Esophagus muscularis mucosa (tissue), 4 donors: ENCODE results near the gene ARF1.

Source experiments
- CTCF ChIP-seq, 3 experiments: fragments of 200-600 bp in 2 of 3; fragments of 450-650 bp in 1 of 3; sonication (generic) in 2 of 3; IDR thresholded peaks; one replicate each; pipeline ENCODE4 v1.5.1; 2017 to 2019; ENCODE audit warnings: antibody characterized with exemption in 3 of 3, mild to moderate bottlenecking in 2 of 3, moderate library complexity in 1 of 3
- EP300 ChIP-seq: sonication (generic); formaldehyde crosslinking; IDR thresholded peaks from one replicate; pipeline ENCODE4 v1.6.1; 2017; ENCODE audit warnings: antibody characterized with exemption
- POLR2AphosphoS5 ChIP-seq, 2 donors: sonication (generic); formaldehyde crosslinking; IDR thresholded peaks; one replicate each; pipeline ENCODE4 v1.6.1; 2017; ENCODE audit warnings: antibody characterized with exemption in 2 of 2

DNA sequence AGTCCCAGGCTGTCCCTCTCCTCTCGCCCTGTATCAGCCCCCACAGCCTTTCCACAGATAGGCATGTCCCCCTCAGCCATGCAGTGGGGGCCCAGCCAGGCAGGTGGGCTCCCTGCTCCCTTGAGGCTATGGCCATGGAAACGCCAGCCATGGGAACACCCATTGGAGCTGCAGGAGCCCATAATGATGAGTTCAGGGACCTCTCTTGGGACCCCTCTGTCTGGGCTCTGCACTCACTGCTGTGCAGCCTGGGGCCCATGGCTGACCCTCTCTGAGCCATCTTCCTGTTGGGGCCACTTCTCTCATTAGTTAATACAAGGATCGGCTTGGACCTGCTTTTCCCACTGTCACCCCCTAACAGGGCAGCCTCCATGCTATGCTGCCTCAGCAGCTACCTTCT lies 42.5 kb upstream of the ARF1 start:
- TF ChIP-seq POLR2AphosphoS5 (IDR thresholded peaks at IDR 0.05), result no peak
- TF ChIP-seq CTCF (IDR thresholded peaks at IDR 0.05), result no peak
- TF ChIP-seq EP300, result no peak
